ENCODE measurements around the gene SAAL1. TPM values are rescaled to one million over a fixed set of nuclear protein-coding genes. Genes with fewer than 3 reads are reported as not detected.

Gene SAAL1
- total and polyA plus RNA-seq, 9 of the 15 experiments (the other 6 are each of a cell fraction or from before 2014, with no cell fraction given) = 38.9 to 77.5 (median 56.4) TPM

DNA sequence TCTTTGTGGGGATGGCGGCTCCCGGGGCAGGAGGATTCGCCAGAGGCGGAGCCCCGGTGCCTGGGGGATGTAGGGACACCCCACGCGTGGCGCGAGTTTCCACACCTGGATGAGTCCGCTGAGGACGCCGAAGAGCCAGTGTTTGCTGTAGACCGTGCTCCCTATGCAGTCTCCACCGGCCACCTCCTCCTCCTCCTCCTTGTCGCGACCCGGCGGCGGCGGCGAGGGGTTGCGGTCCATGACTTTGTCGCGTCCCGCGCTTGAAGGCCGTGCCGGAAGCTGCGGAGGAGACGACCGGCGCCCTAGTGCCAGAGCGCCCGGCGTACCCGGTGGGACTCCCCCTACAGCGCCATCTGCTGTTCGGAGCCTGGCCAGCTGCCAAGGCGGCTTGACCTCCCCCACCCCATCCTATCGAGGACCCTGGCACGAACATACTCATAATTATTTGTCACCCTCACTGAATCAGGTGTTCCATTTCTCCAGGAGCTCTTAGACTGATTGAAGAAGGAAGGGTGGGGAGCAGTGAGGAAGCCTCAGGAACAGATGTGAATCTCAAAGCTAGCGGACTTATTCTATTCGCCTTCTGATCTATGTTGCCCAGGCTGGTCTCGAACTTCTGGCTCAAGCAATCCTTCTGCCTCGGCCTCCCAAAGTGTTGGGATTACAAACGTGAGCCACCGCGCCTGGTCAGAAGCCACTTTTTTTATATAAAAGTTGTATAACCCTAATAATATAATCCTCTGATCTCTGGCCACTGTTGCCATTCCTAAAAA, at the start of gene SAAL1 (continued):
- TF ChIP-seq ZNF609 (CRISPR knock-in tag; IDR thresholded peaks at IDR 0.05; ENCODE audit: borderline replicate concordance) (no peak), CTCF (IDR thresholded peaks at IDR 0.05 in 2 of 3, conservative IDR thresholded peaks at IDR 0.05 in 1 of 3; ENCODE audit: insufficient read depth in 2 of 3, low read depth in 1 of 3, low read length in 3 of 3) (peak; percentile 88 to 94 (median 89)), DDX20 (tag; IDR thresholded peaks at IDR 0.05; ENCODE audit: low read depth) (no peak), CC2D1A (IDR thresholded peaks at IDR 0.05) (peak; percentile 80), ATF7 (IDR thresholded peaks at IDR 0.05) (peak; percentile 61; the same call in 1 of the 2 replicates), KAT7 (CRISPR knock-in tag; IDR thresholded peaks at IDR 0.05; ENCODE audit: borderline replicate concordance) (no peak), SMAD4 (CRISPR knock-in tag; conservative IDR thresholded peaks at IDR 0.05) (peak; percentile 76), POU5F1 (IDR thresholded peaks at IDR 0.05; ENCODE audit: borderline replicate concordance, low read depth, low read length, partially characterized antibody) (no peak), ZBTB40 (IDR thresholded peaks at IDR 0.05) (peak; percentile 82), ZBTB40 (CRISPR knock-in tag; IDR thresholded peaks at IDR 0.05) (no peak), TARDBP (IDR thresholded peaks at IDR 0.05) (no peak)
